ENCODE measurements around the gene SIAH3. TPM values are rescaled to one million over a fixed set of nuclear protein-coding genes. Genes with fewer than 3 reads are reported as not detected.

SIAH3 gene
- total RNA-seq, 3 donors from 2014 or later = 0.03 to 0.05 TPM; not detected in 1

DNA sequence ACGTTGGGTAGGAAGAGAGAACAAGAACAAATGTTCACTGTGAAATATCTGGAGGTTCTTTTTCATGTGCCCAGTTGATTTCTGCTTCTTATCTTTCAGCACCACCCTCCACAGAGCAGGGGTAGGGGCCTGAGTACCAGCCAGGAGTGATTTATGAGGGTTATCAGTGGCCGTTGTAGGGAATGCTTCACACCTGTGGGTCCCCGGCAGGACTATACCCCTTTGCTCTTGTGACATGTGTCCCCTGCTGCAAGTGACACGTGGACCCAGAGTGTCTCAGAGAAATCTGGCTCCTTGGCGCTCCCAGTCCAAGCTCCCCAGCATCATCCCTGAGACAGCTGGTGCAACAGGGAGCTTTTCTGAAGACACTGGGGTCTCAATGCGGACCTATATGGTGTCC is 29.7 kb downstream of the SIAH3 start:
- DNase-seq (no peak), ATAC-seq (no peak)
- Mint-ChIP-seq H3K36me3 (ENCODE audit: insufficient read depth) (no peaks in the 10 kb centered on the region), H3K4me3 (no peak overlapping the region), H3K9me3 (no peaks in the 10 kb centered on the region), H3K4me1 (ENCODE audit: low read depth) (no peaks in the 10 kb centered on the region), H3K27me3 (ENCODE audit: low read depth) (no peaks in the 10 kb centered on the region)

DNA sequence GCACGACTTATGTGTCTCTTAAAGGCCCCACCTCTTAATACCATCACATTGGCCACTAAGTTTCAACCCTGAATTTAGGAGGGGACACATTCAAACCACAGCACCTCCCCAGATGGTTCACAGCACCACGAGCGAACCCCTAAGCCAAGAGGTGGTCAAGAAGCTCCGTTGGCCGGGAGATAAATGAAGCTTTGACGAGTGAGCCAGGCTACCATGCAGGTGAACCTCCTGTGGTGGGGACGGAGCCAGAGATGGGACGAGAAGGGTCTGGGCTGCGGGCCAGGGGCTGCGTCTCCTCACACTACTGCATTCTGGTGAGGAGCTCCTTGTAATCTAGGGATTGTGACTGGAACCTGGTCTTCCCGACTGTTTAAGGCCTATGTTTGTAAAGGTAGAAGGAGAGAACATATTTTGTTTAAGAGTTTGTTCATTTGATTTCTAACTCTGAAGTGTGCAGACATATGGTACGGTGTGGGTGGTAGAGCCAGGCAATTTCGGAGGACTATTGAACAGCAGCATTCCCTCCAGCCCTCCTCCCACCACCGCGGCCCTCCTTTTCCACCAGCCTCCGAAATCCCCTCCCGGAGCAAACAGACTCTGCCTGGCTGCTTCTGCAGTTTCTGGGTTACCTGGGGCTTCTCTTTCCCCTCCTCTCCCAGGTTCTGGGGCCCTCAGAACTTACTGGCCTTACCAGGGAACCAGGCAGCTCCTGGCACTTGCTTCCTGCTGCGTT is 31.3 kb downstream of the SIAH3 start:
- DNase-seq (no peak), ATAC-seq (no peak)
- Mint-ChIP-seq H3K4me3 (no peak overlapping the region), H3K36me3 (ENCODE audit: insufficient read depth) (no peaks in the 10 kb centered on the region), H3K4me1 (ENCODE audit: low read depth) (no peaks in the 10 kb centered on the region), H3K27me3 (ENCODE audit: low read depth) (no peaks in the 10 kb centered on the region), H3K9me3 (no peaks in the 10 kb centered on the region)

DNA sequence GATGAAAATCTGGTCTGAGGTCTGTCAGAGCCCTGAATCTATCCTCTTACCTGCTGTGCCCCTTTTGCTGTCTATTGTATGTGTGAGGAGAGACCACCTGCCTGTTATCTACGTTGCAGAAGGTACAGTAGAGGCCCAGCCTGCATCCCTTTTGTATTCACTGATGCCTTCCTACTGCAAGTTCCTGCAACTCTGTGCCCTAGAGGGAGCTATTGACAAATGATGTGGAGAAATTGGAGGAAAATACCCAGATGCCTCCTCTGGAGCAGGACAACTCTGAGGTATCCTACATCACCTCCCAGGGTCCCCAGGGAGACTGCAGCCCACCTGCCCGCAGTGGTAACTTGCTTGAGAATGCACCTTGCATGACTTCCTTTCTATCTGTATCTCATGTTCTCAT is 33.7 kb downstream of the SIAH3 start:
- no peaks in the 10 kb centered on the region for H3K4me1 Mint-ChIP-seq (ENCODE audit: low read depth)
- H3K9me3 Mint-ChIP-seq = no peaks in the 10 kb centered on the region
- H3K36me3 Mint-ChIP-seq (ENCODE audit: insufficient read depth) = no peaks in the 10 kb centered on the region
- H3K4me3 Mint-ChIP-seq = no peak overlapping the region
- DNase-seq (no peak), ATAC-seq (no peak)
- H3K27me3 Mint-ChIP-seq (ENCODE audit: low read depth) = no peaks in the 10 kb centered on the region

DNA sequence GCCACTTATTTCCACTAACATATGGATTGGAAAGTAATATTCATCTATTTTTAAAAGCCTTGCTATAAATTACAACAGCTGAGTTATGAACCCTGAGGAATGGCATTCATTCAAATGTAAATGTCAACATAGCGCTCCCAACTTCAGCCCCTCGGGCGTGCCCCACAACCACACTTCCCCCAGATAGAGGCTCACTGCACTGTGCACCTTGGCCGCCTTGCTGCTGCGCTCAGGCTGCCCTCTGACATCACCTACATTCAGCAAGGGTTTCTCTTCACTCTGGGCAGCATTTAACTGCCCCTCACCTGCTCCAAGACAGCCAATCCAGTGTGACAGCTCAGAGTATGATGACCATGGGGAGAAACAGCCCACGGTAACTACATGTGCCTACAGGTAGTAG is 35.1 kb downstream of the SIAH3 start:
- Mint-ChIP-seq H3K27me3 (ENCODE audit: low read depth) (no peaks in the 10 kb centered on the region), H3K4me1 (ENCODE audit: low read depth) (no peaks in the 10 kb centered on the region), H3K9me3 (no peaks in the 10 kb centered on the region), H3K36me3 (ENCODE audit: insufficient read depth) (no peaks in the 10 kb centered on the region), H3K4me3 (no peak overlapping the region)
- DNase-seq (no peak), ATAC-seq (no peak)

DNA sequence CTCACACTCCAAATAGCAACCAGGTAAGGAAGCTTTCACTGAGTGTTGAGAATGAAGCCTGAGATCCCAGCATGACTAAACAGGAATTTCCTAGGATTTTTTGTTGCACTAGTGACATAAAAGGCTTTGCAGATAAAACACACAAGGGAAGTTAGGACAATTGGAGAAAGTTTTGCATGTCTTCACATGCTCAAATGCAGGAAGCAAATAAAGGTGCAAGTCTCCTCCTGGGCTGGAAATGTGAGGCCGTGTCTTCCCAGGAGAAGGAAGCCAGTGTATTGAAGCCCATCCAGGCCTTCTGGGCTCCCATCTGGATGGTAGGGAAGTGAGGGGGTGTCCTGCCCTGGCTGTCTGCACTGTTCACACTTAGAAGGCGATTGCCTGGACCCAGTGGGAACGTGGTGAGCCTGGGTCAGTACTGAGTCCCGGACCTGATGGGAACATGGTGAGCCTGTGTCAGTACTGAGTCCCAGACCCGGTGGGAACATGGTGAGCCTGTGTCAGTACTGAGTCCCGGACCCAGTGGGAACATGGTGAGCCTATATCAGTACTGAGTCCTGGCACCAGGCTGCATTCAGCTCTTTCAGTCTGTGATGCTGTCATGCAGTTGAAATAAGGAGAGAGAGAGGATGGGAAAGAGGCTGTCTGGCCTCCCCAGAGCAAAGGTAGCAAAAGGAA is 38.7 kb downstream of the SIAH3 start:
- no peaks in the 10 kb centered on the region for H3K9me3 Mint-ChIP-seq
- H3K27me3 Mint-ChIP-seq (ENCODE audit: low read depth) = no peaks in the 10 kb centered on the region
- no peak overlapping the region for H3K4me3 Mint-ChIP-seq
- DNase-seq = no peak
- no peak for ATAC-seq
- peaks cover 3% of the 10 kb centered on the region for H3K4me1 Mint-ChIP-seq (ENCODE audit: low read depth)
- H3K36me3 Mint-ChIP-seq (ENCODE audit: insufficient read depth) = no peaks in the 10 kb centered on the region

DNA sequence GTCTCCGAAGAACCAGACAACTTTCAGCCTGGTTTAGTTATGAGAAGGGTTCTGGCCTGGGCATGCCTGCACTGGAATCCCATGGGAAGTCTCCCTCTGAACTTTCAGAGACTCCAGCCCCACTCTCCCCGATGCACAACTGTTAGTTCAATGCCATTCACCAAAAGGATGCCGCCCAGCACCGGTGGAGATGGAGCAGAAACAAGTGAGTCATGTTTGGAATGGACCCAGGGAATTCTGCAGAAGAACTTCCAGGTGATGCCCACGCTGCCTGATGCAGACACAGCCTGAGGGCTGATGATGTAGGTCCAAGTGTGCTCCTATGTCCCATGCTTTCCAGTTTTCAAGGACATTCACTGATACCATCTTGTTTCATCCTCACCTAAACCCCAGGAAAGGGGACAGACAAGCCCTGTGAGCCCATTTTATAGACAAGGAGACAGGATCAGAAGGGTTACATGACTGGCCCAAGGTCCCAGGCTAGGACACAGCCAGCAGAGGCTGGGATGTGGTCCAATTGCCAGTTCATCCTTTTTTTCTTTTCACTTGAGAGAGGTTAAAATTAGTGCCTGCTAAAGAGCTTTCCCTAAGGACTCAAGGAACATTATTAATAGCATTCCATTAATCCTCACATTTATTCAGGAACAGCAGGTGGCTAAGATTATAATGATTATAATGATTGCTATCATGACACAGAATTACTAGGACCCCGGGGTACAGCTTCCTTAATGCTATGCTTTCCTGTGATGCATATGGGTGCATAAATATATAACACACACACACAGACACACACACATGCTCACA is 39.5 kb downstream of the SIAH3 start:
- no peak for DNase-seq
- no peaks in the 10 kb centered on the region for H3K36me3 Mint-ChIP-seq (ENCODE audit: insufficient read depth)
- H3K4me1 Mint-ChIP-seq (ENCODE audit: low read depth) = peaks cover 3% of the 10 kb centered on the region
- H3K9me3 Mint-ChIP-seq = no peaks in the 10 kb centered on the region
- no peak for ATAC-seq
- no peak overlapping the region for H3K4me3 Mint-ChIP-seq
- H3K27me3 Mint-ChIP-seq (ENCODE audit: low read depth) = no peaks in the 10 kb centered on the region

DNA sequence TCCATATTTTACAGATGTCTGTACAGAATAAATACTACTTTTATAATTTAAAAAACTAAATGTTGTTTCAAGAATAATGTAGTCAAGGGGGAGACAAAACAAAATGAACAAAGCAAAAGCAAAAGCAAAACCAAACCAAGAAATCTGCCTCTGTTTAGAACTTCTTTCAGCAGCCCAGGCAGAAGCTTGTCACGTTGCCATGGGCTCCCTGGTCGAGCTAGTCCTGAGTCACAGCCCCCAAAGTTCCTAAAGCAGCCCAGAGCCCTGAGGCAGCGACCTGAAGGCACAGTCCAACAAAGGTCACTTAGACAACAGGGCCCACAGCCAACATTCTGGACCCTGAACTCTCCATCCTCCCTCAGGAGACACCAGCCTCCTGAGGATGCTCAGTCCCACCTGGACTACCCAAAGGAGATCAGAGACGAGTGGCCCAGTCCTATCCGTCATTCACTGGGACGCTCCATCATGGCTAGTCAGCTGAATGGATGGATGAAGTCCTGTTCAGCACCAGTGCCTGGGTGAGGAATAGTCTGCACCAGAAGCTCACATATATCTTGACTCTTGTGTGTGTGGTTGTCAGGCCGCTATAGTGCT is 41.7 kb downstream of the SIAH3 start:
- Mint-ChIP-seq H3K27me3 (ENCODE audit: low read depth) (no peaks in the 10 kb centered on the region), H3K36me3 (ENCODE audit: insufficient read depth) (no peaks in the 10 kb centered on the region), H3K4me1 (ENCODE audit: low read depth) (peaks cover 3% of the 10 kb centered on the region), H3K4me3 (no peak overlapping the region), H3K9me3 (no peaks in the 10 kb centered on the region)
- DNase-seq (no peak), ATAC-seq (peak; percentile 25 to 34)

DNA sequence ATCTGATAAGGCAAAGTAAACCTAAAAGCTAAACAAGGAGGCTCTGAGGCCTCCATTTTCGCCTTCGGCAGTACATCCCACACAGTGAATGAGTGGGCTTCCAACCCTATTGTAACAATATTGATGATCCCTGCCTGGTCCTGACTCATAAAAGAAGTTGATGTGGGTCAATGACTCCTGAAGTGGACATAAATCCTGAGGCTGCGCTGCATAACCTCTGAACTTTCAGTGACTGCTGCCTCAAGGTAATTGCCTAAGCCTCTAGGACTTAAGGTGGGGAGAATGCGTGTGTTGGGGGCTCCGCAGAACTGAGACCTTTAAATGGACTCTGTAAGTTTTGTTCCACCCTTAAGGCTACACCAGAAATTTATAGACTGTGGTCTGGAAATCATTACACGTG is 42.6 kb downstream of the SIAH3 start:
- Mint-ChIP-seq H3K4me1 (ENCODE audit: low read depth) (peaks cover 3% of the 10 kb centered on the region), H3K4me3 (no peak overlapping the region), H3K36me3 (ENCODE audit: insufficient read depth) (no peaks in the 10 kb centered on the region), H3K27me3 (ENCODE audit: low read depth) (no peaks in the 10 kb centered on the region), H3K9me3 (no peaks in the 10 kb centered on the region)
- ATAC-seq (no peak), DNase-seq (no peak)

DNA sequence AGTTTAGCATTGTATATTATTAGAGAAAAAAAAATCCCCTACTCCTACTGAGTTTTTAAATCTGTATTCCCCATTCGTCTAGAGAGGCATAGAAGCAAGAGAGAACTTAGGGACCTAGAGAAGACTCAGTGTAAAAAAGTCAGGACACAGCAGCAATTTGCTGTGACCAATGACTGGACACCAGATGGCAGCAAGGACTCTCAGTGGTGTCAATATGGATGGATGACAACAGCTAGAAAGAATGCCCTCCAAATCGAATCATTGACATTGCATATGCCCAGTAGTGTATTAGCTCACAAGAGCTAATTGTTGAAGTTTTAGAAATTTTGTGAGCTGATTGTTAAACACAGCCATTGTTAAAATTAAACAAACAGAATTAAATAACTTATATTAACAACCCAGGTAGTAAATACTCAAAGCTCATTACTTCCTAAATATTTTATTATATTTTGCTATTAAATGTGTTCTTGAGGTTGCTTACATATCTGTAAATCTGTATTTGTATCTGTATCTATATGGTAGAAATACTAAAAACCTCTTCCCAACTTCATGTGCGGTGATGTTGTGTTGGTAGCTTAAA is 43.9 kb downstream of the SIAH3 start:
- DNase-seq = no peak
- ATAC-seq = no peak
- Mint-ChIP-seq H3K4me3 (no peak overlapping the region), H3K4me1 (ENCODE audit: low read depth) (peaks cover 3% of the 10 kb centered on the region), H3K9me3 (no peaks in the 10 kb centered on the region), H3K36me3 (ENCODE audit: insufficient read depth) (no peaks in the 10 kb centered on the region), H3K27me3 (ENCODE audit: low read depth) (no peaks in the 10 kb centered on the region)

DNA sequence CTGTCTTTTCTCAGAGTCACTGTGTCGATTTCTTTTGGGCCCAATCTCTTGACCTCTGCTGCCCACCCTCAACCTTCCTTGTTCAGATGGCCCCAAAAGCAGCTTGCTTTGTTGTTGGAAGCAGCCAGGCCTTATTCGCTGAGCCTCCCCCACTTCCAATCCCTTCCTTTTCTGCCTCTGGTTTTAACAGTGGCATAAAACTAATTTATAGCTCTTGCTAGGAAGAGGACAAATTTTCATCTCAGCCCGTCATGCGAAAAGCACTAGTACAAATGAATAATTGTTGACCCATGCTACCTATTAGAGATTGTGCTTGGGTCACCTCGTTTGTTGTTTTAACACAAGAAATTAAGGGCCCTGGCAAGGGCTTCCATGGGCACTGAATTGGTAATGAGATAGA is 51.1 kb downstream of the SIAH3 start:
- ATAC-seq (no peak), DNase-seq (no peak)
- H3K4me3 Mint-ChIP-seq = no peak overlapping the region
- no peaks in the 10 kb centered on the region for H3K4me1 Mint-ChIP-seq (ENCODE audit: low read depth)
- H3K9me3 Mint-ChIP-seq = no peaks in the 10 kb centered on the region
- H3K36me3 Mint-ChIP-seq (ENCODE audit: insufficient read depth) = no peaks in the 10 kb centered on the region
- peaks cover 6% of the 10 kb centered on the region for H3K27me3 Mint-ChIP-seq (ENCODE audit: low read depth)

DNA sequence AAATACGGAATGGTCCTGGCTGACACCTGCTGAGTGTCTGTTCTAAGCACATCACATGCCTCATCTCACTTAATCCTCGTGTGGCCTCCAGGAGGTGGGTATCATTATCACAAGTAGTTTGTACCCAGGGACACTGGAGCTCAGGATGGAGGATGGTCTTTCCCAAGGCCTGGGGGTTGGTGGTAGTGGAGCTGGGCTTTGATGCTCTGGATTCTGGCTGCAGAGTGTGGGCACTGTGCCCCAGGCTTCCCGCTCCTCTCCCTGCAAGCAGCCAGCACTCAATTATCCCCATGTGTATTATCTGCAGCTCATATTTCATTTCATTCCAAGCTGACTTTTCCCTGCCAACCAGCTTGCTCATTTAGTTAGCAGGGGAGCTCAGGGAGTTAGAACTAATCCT is 52.1 kb downstream of the SIAH3 start:
- peaks cover 6% of the 10 kb centered on the region for H3K27me3 Mint-ChIP-seq (ENCODE audit: low read depth)
- H3K36me3 Mint-ChIP-seq (ENCODE audit: insufficient read depth) = no peaks in the 10 kb centered on the region
- ATAC-seq = no peak
- H3K9me3 Mint-ChIP-seq = no peaks in the 10 kb centered on the region
- H3K4me3 Mint-ChIP-seq = no peak overlapping the region
- DNase-seq = no peak
- H3K4me1 Mint-ChIP-seq (ENCODE audit: low read depth) = no peaks in the 10 kb centered on the region

DNA sequence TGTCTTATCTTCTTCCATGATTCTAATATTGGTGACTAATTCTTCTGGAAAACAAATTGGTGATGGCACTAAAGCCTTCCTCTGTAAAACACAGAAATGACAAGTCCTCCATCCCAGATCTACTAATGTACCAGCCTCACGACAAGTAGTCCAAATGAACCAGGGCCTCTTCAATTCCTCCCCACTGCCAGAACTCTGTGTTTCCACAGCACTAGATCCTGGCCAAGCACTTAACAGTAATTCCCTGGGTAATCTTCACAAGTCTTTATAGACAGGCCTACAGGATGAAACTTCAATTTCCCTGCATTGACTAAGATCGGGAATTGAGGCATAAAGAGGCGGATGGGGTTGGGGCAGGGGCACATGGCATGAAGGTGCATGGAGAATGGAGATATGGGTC is 52.7 kb downstream of the SIAH3 start:
- Mint-ChIP-seq H3K4me1 (ENCODE audit: low read depth) (no peaks in the 10 kb centered on the region), H3K36me3 (ENCODE audit: insufficient read depth) (no peaks in the 10 kb centered on the region), H3K4me3 (no peak overlapping the region), H3K9me3 (no peaks in the 10 kb centered on the region), H3K27me3 (ENCODE audit: low read depth) (peaks cover 6% of the 10 kb centered on the region)
- ATAC-seq (no peak), DNase-seq (no peak)

DNA sequence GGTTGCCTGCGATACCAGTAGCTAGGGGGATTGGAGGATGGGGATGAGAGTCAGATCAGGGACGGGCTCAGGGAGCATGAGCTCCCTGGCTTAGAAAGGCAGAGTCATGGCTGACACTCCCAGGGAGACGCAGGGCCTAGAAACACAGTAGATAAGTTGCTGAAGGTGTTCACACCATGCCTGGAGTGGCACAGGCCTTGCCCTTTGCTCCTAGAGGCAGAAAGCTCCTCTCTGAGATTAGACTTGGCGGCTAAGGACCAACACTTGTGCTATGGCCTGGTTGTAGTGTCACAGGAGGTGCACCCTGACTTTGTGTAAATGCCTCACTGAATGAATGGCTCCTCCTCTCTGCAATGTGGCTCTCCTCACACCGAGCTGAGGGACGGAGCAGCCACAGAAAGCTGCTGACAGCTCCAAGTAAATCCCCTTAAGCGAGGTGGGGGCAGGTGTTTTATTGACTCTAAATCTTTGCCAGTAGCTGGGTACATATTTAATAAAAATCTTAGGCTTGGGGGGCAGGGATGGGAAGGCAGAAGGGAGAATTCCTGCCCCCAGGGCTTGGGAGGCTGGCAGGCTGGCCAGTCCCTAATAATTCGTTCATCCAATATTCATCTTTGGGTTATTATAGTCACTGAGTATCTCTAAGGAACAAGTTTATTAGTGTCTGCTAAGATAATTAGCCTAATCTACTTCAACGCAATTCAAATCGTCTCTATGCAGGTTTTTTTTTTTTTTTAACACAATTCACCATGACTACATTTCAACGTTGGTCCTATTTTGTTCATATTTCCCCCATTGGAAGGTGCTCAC is 54.9 kb downstream of the SIAH3 start:
- no peaks in the 10 kb centered on the region for H3K9me3 Mint-ChIP-seq
- ATAC-seq (no peak), DNase-seq (no peak)
- H3K36me3 Mint-ChIP-seq (ENCODE audit: insufficient read depth) = no peaks in the 10 kb centered on the region
- no peak overlapping the region for H3K4me3 Mint-ChIP-seq
- peaks cover 6% of the 10 kb centered on the region for H3K27me3 Mint-ChIP-seq (ENCODE audit: low read depth)
- H3K4me1 Mint-ChIP-seq (ENCODE audit: low read depth) = peaks cover 9% of the 10 kb centered on the region

Data from activated T-cell treated with anti-CD3 and anti-CD28 coated beads, Interleukin-2, amount 50 U/mL, for 4 hours (primary cell).